ENCODE data around the gene SP7.
A peak's percentile ranks its signal among the peaks of the same experiment; 100 is the strongest.

Gene SP7

DNA sequence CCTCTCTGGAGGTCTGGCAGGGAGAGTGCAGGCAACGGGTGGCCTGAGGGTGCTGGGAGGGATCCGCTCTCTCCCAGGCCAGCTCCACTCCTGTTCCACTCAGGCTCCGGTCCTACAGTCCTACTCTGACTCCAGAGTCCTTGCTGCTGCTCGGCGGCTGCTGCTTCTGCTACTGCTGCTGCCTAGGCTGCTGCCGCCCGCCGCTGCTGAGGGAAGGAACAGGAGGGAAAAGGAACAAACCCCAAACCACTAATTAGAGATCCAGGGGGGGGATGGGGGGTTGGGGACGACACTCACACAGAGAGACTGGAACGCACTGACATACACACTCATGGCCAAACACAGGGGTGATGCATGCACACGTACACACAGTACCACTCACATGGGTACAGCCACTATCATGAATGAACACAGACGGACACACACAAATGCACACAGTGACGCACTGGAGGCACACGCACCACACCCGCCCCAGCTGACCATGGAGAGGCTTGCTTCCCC is at the start of gene SP7:
Gene SP7, minus strand, starts transcription at position 174 of the 501 bp plus-strand sequence. CDS start 708 bp downstream, outside the sequence.
- DNase-seq, result no peak
- H3K9me3 ChIP-seq (ENCODE audit: severe bottlenecking), result no peaks in the 10 kb centered on the region
- no peak within 1 kb of the TSS for H3K27ac ChIP-seq
- no peaks in the 10 kb centered on the region for H3K36me3 ChIP-seq
- no peak within 1 kb of the TSS for H3K4me3 ChIP-seq (ENCODE audit: low read depth, low read length)
- TF ChIP-seq CTCF (IDR thresholded peaks at IDR 0.05; ENCODE audit: low read depth, low read length), result no peak
- H3K27me3 ChIP-seq (ENCODE audit: insufficient read depth, low read depth, severe bottlenecking), result no peaks in the 10 kb centered on the region

- Histone ChIP-seq H3K27me3 (ENCODE audit: insufficient read depth, low read depth, severe bottlenecking) (no peaks in the 10 kb centered on the region), H3K36me3 (peaks cover 71% of the 10 kb centered on the region), H3K4me3 (ENCODE audit: low read depth, low read length) (no peak overlapping the region), H3K9me3 (ENCODE audit: severe bottlenecking) (no peaks in the 10 kb centered on the region), H3K27ac (no peak overlapping the region)
- no peak for TF ChIP-seq CTCF (IDR thresholded peaks at IDR 0.05; ENCODE audit: low read depth, low read length)
- no peak for DNase-seq
These were observed 47.1 kb upstream of the SP7 start for GRCh38 chr12:53383258-53383657.

- TF ChIP-seq CTCF (IDR thresholded peaks at IDR 0.05; ENCODE audit: low read depth, low read length), result peak; percentile 56
- Histone ChIP-seq H3K4me3 (ENCODE audit: low read depth, low read length) (no peak overlapping the region), H3K27ac (peak overlapping the region; percentile 51), H3K9me3 (ENCODE audit: severe bottlenecking) (no peaks in the 10 kb centered on the region), H3K36me3 (peaks cover 58% of the 10 kb centered on the region), H3K27me3 (ENCODE audit: insufficient read depth, low read depth, severe bottlenecking) (no peaks in the 10 kb centered on the region)
- peak; percentile 42 for DNase-seq
These were observed 45.8 kb upstream of the SP7 start for GRCh38 chr12:53381731-53382630.

DNA sequence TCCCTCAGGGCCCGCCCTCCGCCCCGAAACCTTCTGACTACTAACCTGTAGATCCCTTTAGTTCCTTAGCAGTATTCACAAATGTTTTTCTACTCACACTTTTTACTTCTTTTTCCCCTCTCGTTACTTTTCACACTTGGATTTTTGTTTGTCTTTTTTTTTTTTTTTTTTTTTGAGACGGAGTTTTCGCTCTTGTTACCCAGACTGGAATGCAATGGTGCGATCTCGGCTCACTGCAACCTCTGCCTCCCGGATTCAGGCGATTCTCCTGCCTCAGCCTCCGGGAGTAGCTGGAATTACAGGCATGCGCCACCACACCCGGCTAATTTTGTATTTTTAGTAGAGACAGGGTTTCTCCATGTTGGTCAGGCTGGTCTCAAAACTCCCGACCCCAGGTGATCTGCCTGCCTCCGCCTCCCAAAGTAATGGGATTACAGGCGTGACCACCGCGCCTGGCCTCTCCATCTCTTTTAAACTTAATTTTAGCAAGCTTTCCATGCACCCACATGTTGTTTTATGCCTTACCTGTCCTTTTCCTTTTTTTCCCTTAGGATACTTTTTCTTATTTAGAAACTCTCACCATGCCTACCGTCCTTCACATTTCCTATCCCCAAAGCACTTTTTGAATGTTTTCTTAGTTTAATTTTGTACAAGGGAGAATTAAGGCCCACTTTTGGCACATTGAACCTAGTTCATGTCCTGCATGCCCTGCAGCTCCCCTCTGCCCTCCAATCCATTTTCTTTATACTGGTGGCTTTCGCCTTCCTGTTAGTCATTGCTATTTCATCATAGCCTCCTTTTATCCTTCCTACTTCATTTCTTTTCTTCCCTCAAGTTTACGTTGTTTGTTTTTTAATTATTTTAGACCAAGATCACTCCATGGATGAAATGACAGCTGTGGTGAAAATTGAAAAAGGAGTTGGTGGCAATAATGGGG is 44.9 kb upstream of the SP7 start:
- peak; percentile 10 for DNase-seq
- no peak for TF ChIP-seq CTCF (IDR thresholded peaks at IDR 0.05; ENCODE audit: low read depth, low read length)
- H3K27me3 ChIP-seq (ENCODE audit: insufficient read depth, low read depth, severe bottlenecking), result no peaks in the 10 kb centered on the region
- H3K4me3 ChIP-seq (ENCODE audit: low read depth, low read length), result peak overlapping the region; percentile 59
- H3K36me3 ChIP-seq, result peaks cover 49% of the 10 kb centered on the region
- H3K9me3 ChIP-seq (ENCODE audit: severe bottlenecking), result no peaks in the 10 kb centered on the region
- peak overlapping the region; percentile 51 for H3K27ac ChIP-seq

GRCh38 chr12:53380104-53380793 is 44.1 kb upstream of the SP7 start, which contains the start of gene SP1:
Gene SP1 (plus strand): TSS chr12:53380176. CDS start chr12:53380292, 116 bp downstream.
- Histone ChIP-seq H3K27me3 (ENCODE audit: insufficient read depth, low read depth, severe bottlenecking) (no peaks in the 10 kb centered on the region), H3K9me3 (ENCODE audit: severe bottlenecking) (no peaks in the 10 kb centered on the region), H3K4me3 (ENCODE audit: low read depth, low read length) (peak within 1 kb of the TSS; percentile 59), H3K27ac (peak within 1 kb of the TSS; percentile 97), H3K36me3 (peaks cover 42% of the 10 kb centered on the region)
- TF ChIP-seq CTCF (IDR thresholded peaks at IDR 0.05; ENCODE audit: low read depth, low read length), result no peak
- DNase-seq, result peak; percentile 88
